HG03558 (cell line): ENCODE data around the gene RPL38.

Experiments used
- ATAC-seq: cut with Tn5 transposase; IDR thresholded peaks from one replicate; pipeline ENCODE4 v1.9.1; 2021; ENCODE audit warnings: moderate number of reproducible peaks; ENCODE audit not compliant: unreplicated experiment; ENCODE audit errors: extremely low read depth

The RPL38 gene

GRCh38 chr17:74203439-74204240 lies at the start of gene RPL38:
Gene RPL38 (plus strand): TSS chr17:74203678. CDS start chr17:74203956, 278 bp downstream.
- no peak for ATAC-seq

- ATAC-seq = no peak
These were observed 49.6 kb upstream of the RPL38 start for GRCh38 chr17:74153821-74154430.

- no peak for ATAC-seq
These were observed 46.6 kb upstream of the RPL38 start for GRCh38 chr17:74156878-74157277.

GRCh38 chr17:74157366-74157765 lies 46.1 kb upstream of the RPL38 start:
- ATAC-seq = no peak

GRCh38 chr17:74158761-74159160 lies 44.7 kb upstream of the RPL38 start:
- no peak for ATAC-seq

- no peak for ATAC-seq
These were observed 44.1 kb upstream of the RPL38 start for GRCh38 chr17:74159226-74159840.

GRCh38 chr17:74160656-74161502 lies 42.6 kb upstream of the RPL38 start:
- no peak for ATAC-seq

GRCh38 chr17:74161503-74161875 lies 42.0 kb upstream of the RPL38 start:
- ATAC-seq = no peak

- no peak for ATAC-seq
These were observed 40.1 kb upstream of the RPL38 start for GRCh38 chr17:74163271-74163821.

- no peak for ATAC-seq
These were observed 39.6 kb upstream of the RPL38 start for GRCh38 chr17:74163836-74164235.

- no peak for ATAC-seq
These were observed 38.9 kb upstream of the RPL38 start for GRCh38 chr17:74164446-74165045.

GRCh38 chr17:74165797-74166365 lies 37.6 kb upstream of the RPL38 start:
- ATAC-seq = no peak

GRCh38 chr17:74170924-74171323 lies 32.6 kb upstream of the RPL38 start:
- no peak for ATAC-seq

GRCh38 chr17:74172700-74173099 lies 30.8 kb upstream of the RPL38 start:
- ATAC-seq = no peak

GRCh38 chr17:74176546-74177001 lies 26.9 kb upstream of the RPL38 start:
- ATAC-seq = no peak

GRCh38 chr17:74177018-74177450 lies 26.4 kb upstream of the RPL38 start:
- no peak for ATAC-seq

- ATAC-seq = no peak
These were observed 23.9 kb upstream of the RPL38 start for GRCh38 chr17:74179576-74179975.

- ATAC-seq = no peak
These were observed 23.1 kb upstream of the RPL38 start for GRCh38 chr17:74180336-74180735.

GRCh38 chr17:74181341-74181740 lies 22.1 kb upstream of the RPL38 start:
- ATAC-seq = no peak
